Naive thymus-derived CD8-positive, alpha-beta T cell (primary cell): ENCODE results near the gene AFF3. TPM values are rescaled to one million over a fixed set of nuclear protein-coding genes. Genes with fewer than 3 reads are reported as not detected.

Experiments used
- ATAC-seq, 2 donors: fragments of 150-1000 bp; cut with Tn5 transposase in 1 of 2; sonication (Bioruptor Pico), chemical (Tn5 transposase) in 1 of 2; 1 replicate in 1 of 2; 2 replicates in 1 of 2; pipeline ENCODE4 v1.10.0; 2021; ENCODE audit warnings: mild to moderate bottlenecking in 2 of 2, moderate library complexity in 2 of 2
- POLR2A ChIA-PET: fragments of 350-600 bp; sonication (Branson Sonifier 250); formaldehyde crosslinking; loops from one replicate; lab custom pipeline; 2021; ENCODE audit warnings: antibody characterized with exemption; lab: Charles Lee
- DNase-seq, 10 donors: peaks; one replicate each; pipeline versions ENCODE4 v3.0.0 to v3.0.0-alpha.2; 2020 to 2022
- H3K27ac Mint-ChIP-seq, 10 donors: one replicate each; pipeline ENCODE4 v1.8.0; 2020 to 2022; ENCODE audit warnings: mild to moderate bottlenecking in 10 of 10, mixed read lengths in 10 of 10, moderate library complexity in 4 of 10, inconsistent platforms in 1 of 10
- H3K27me3 Mint-ChIP-seq, 5 donors: one replicate each; pipeline ENCODE4 v1.8.0; 2021 to 2022; ENCODE audit warnings: mixed read lengths in 5 of 5
- H3K36me3 Mint-ChIP-seq, 3 donors: one replicate each; pipeline ENCODE4 v1.8.0; 2020 to 2022; ENCODE audit warnings: mixed read lengths in 3 of 3, mild to moderate bottlenecking in 2 of 3, inconsistent platforms in 1 of 3
- H3K4me1 Mint-ChIP-seq, 4 donors: one replicate each; pipeline ENCODE4 v1.8.0; 2021 to 2022; ENCODE audit warnings: mixed read lengths in 4 of 4
- H3K4me3 Mint-ChIP-seq, 10 donors: one replicate each; pipeline ENCODE4 v1.8.0; 2020 to 2022; ENCODE audit warnings: mild to moderate bottlenecking in 10 of 10, mixed read lengths in 10 of 10, moderate library complexity in 6 of 10, inconsistent platforms in 1 of 10
- H3K9me3 Mint-ChIP-seq, 9 donors: one replicate each; pipeline ENCODE4 v1.8.0; 2020 to 2022; ENCODE audit warnings: mixed read lengths in 9 of 9, mild to moderate bottlenecking in 3 of 9, inconsistent platforms in 1 of 9, moderate library complexity in 1 of 9
- polyA plus RNA-seq, 3 donors: library from polyadenylated mRNA; unstranded; fragments of 300-500 nt; fragmentation: Illumina TruSeq; gene quantifications; one replicate each; pipeline ENCODE4 v1.2.3, GENCODE V29; 2021
- total RNA-seq, 8 experiments: library from RNA in 2 of 8; stranded (reverse) in 2 of 8; gene quantifications; one replicate each; pipeline ENCODE4 v1.2.3 and lab custom pipeline; 2021 to 2026

AFF3 gene
- total and polyA plus RNA-seq, 5 experiments from 2014 or later, result 0.50 to 11.9 (median 2.8) TPM

GRCh38 chr2:99561804-99562203 lies 580.6 kb downstream of the AFF3 start:
- no peaks in the 10 kb centered on the region for H3K9me3 Mint-ChIP-seq
- H3K27ac Mint-ChIP-seq, result no peak overlapping the region
- POLR2A ChIA-PET, result no interaction called here
- peaks cover 1 to 6% (median 4%) of the 10 kb centered on the region in 4 donors for H3K4me1 Mint-ChIP-seq
- DNase-seq, result no peak
- peaks cover 0 to 3% (median 0%) of the 10 kb centered on the region in 5 donors for H3K27me3 Mint-ChIP-seq
- H3K36me3 Mint-ChIP-seq, result no peaks in the 10 kb centered on the region
- no peak for ATAC-seq
- H3K4me3 Mint-ChIP-seq, result no peak overlapping the region

- peak overlapping the region in 2 of 10 donors; percentile 36 to 43 for H3K27ac Mint-ChIP-seq
- POLR2A ChIA-PET, result no interaction called here
- peaks cover 1 to 6% (median 4%) of the 10 kb centered on the region in 4 donors for H3K4me1 Mint-ChIP-seq
Observed at GRCh38 chr2:99559075-99559662, 583.2 kb downstream of the AFF3 start.

DNA sequence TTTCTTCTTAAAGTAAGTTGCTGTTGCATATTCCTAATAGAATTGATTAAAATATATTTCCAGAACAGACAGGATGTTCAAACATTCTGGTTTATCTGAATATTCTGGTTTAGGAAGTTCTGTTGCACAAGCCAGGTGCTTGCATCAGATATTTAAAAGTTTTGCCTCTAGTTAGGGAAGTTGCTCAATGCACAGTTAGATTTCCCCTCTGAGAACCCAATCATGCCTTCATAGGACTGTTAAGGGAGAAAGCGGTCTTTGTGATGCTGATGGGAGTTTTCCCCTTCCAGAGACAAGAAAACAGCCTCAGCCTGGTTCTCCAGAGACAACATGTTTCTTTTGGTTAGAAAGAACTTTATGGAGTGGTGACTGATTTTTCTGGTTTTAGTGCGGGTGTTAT lies 587.0 kb downstream of the AFF3 start:
- peaks cover 1 to 6% (median 4%) of the 10 kb centered on the region in 4 donors for H3K4me1 Mint-ChIP-seq
- no peak for DNase-seq
- no peak for ATAC-seq
- peaks cover 0 to 3% (median 0%) of the 10 kb centered on the region in 5 donors for H3K27me3 Mint-ChIP-seq
- POLR2A ChIA-PET, result no interaction called here
- H3K36me3 Mint-ChIP-seq, result no peaks in the 10 kb centered on the region
- H3K4me3 Mint-ChIP-seq, result no peak overlapping the region
- no peak overlapping the region for H3K27ac Mint-ChIP-seq
- no peaks in the 10 kb centered on the region for H3K9me3 Mint-ChIP-seq

More at GRCh38 chr2:99559075-99559662, 583.2 kb downstream of the AFF3 start:
- Mint-ChIP-seq H3K4me3 (peak overlapping the region in 4 of 10 donors; percentile 20 to 58 (median 46)), H3K27me3 (peaks cover 0 to 3% (median 0%) of the 10 kb centered on the region in 5 donors), H3K36me3 (no peaks in the 10 kb centered on the region), H3K9me3 (no peaks in the 10 kb centered on the region)
- peak; percentile 93 to 97 for ATAC-seq
- DNase-seq, result peak; percentile 59 to 87 (median 74)

DNA sequence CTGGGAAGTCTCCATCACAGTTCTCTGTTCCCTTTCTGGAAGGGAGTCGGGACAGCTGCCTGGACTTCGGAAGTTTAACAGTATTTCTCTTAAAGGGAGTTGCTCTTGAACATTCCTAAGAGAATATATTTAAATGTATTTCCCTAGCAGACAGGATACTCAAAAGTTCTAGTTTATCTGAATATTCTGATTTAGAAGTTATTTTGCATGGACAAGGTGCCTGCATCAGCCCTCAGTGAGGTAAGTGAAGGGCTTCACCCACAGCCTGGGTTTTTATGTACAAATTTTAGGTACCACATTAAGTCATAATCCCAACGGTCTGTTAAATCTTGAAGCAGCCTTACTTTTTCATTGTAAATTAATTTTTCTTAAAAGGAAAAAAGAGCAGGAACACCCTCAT lies 587.5 kb downstream of the AFF3 start:
- POLR2A ChIA-PET, result no interaction called here

GRCh38 chr2:99554238-99554637 lies 588.2 kb downstream of the AFF3 start:
- POLR2A ChIA-PET, result no interaction called here
- no peak overlapping the region for H3K4me3 Mint-ChIP-seq
- ATAC-seq, result no peak
- H3K4me1 Mint-ChIP-seq, result peaks cover 1 to 4% (median 3%) of the 10 kb centered on the region in 4 donors
- H3K9me3 Mint-ChIP-seq, result no peaks in the 10 kb centered on the region
- H3K27me3 Mint-ChIP-seq, result peaks cover 0 to 3% (median 0%) of the 10 kb centered on the region in 5 donors
- no peaks in the 10 kb centered on the region for H3K36me3 Mint-ChIP-seq
- peak overlapping the region in 2 of 10 donors; percentile 19 to 21 for H3K27ac Mint-ChIP-seq
- no peak for DNase-seq

More for the DNA sequence above, 587.5 kb downstream of the AFF3 start:
- ATAC-seq, result no peak
- Mint-ChIP-seq H3K27me3 (peaks cover 0 to 3% (median 0%) of the 10 kb centered on the region in 5 donors), H3K4me3 (no peak overlapping the region), H3K4me1 (peaks cover 1 to 6% (median 4%) of the 10 kb centered on the region in 4 donors), H3K36me3 (no peaks in the 10 kb centered on the region), H3K9me3 (no peaks in the 10 kb centered on the region), H3K27ac (no peak overlapping the region)
- DNase-seq, result no peak

DNA sequence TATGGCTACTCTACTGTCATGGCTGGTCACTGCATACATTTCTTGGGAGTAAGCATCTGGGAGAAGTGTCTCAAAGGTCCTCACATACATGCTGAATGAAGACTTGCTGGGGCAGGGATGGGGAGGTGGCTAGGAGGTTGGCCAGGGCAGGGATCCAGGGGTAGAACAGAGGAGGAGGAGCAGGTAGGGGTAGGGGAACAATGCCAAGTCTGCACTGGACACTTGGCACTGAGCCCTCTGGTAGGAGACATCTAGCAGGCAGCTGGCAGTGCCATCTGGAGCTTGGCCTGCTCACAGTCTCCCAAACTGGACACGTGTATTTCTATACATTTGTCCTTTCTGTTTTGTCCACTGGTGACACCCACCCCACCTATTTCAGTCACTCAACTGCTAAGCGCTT lies 589.9 kb downstream of the AFF3 start:
- Mint-ChIP-seq H3K4me3 (no peak overlapping the region), H3K36me3 (no peaks in the 10 kb centered on the region), H3K27me3 (peaks cover 0 to 2% (median 0%) of the 10 kb centered on the region in 5 donors), H3K9me3 (no peaks in the 10 kb centered on the region), H3K27ac (no peak overlapping the region), H3K4me1 (peaks cover 0 to 2% (median 0%) of the 10 kb centered on the region in 4 donors)
- POLR2A ChIA-PET, result no interaction called here
- ATAC-seq (no peak), DNase-seq (no peak)

- Mint-ChIP-seq H3K27me3 (no peaks in the 10 kb centered on the region), H3K36me3 (no peaks in the 10 kb centered on the region), H3K9me3 (no peaks in the 10 kb centered on the region), H3K4me3 (no peak overlapping the region), H3K27ac (no peak overlapping the region), H3K4me1 (no peaks in the 10 kb centered on the region)
- DNase-seq, result no peak
- POLR2A ChIA-PET, result no interaction called here
- ATAC-seq, result no peak
Observed at GRCh38 chr2:99550368-99550767, 592.0 kb downstream of the AFF3 start.

- Mint-ChIP-seq H3K27me3 (peaks cover 2 to 19% (median 5%) of the 10 kb centered on the region in 5 donors), H3K4me3 (no peak overlapping the region), H3K9me3 (no peaks in the 10 kb centered on the region), H3K27ac (no peak overlapping the region), H3K4me1 (no peaks in the 10 kb centered on the region), H3K36me3 (peaks cover 0 to 4% (median 0%) of the 10 kb centered on the region in 3 donors)
- DNase-seq (no peak), ATAC-seq (no peak)
- POLR2A ChIA-PET, result no interaction called here
Observed at GRCh38 chr2:99545604-99546003, 596.8 kb downstream of the AFF3 start.

GRCh38 chr2:99545066-99545465 lies 597.3 kb downstream of the AFF3 start:
- H3K27ac Mint-ChIP-seq, result no peak overlapping the region
- H3K36me3 Mint-ChIP-seq, result peaks cover 0 to 4% (median 0%) of the 10 kb centered on the region in 3 donors
- no peak overlapping the region for H3K4me3 Mint-ChIP-seq
- no peaks in the 10 kb centered on the region for H3K9me3 Mint-ChIP-seq
- H3K27me3 Mint-ChIP-seq, result peaks cover 2 to 19% (median 5%) of the 10 kb centered on the region in 5 donors
- no peak for ATAC-seq
- POLR2A ChIA-PET, result no interaction called here
- DNase-seq, result no peak
- H3K4me1 Mint-ChIP-seq, result no peaks in the 10 kb centered on the region

DNA sequence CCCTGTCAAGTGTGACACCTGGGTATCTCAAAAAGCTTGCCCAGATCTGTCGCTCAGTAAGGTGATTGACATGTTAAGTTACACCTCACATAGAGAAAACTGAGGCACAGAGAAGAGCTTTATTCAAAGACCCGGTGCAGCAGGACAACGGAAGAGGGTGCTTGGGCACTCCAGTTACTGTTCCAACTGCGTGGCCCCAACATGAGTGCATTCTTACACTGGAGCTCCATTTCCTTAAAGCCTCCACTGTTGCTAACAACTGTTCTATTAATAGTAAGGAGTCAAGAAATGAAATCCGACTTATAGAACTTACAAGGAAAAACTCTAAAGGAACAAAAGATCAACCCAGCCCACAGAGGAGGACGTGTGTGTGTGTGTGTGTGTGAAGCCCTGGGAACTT lies 597.8 kb downstream of the AFF3 start:
- DNase-seq (no peak), ATAC-seq (no peak)
- peaks cover 2 to 19% (median 5%) of the 10 kb centered on the region in 5 donors for H3K27me3 Mint-ChIP-seq
- no peaks in the 10 kb centered on the region for H3K9me3 Mint-ChIP-seq
- no peaks in the 10 kb centered on the region for H3K4me1 Mint-ChIP-seq
- POLR2A ChIA-PET, result no interaction called here
- peaks cover 0 to 4% (median 0%) of the 10 kb centered on the region in 3 donors for H3K36me3 Mint-ChIP-seq
- no peak overlapping the region for H3K27ac Mint-ChIP-seq
- no peak overlapping the region for H3K4me3 Mint-ChIP-seq

- H3K4me1 Mint-ChIP-seq, result no peaks in the 10 kb centered on the region
- POLR2A ChIA-PET, result no interaction called here
- no peak overlapping the region for H3K27ac Mint-ChIP-seq
- peaks cover 4 to 26% (median 10%) of the 10 kb centered on the region in 5 donors for H3K27me3 Mint-ChIP-seq
- H3K4me3 Mint-ChIP-seq, result no peak overlapping the region
- no peaks in the 10 kb centered on the region for H3K9me3 Mint-ChIP-seq
- ATAC-seq (no peak), DNase-seq (no peak)
- H3K36me3 Mint-ChIP-seq, result peaks cover 0 to 4% (median 0%) of the 10 kb centered on the region in 3 donors
Observed at GRCh38 chr2:99543247-99543646, 599.1 kb downstream of the AFF3 start.

DNA sequence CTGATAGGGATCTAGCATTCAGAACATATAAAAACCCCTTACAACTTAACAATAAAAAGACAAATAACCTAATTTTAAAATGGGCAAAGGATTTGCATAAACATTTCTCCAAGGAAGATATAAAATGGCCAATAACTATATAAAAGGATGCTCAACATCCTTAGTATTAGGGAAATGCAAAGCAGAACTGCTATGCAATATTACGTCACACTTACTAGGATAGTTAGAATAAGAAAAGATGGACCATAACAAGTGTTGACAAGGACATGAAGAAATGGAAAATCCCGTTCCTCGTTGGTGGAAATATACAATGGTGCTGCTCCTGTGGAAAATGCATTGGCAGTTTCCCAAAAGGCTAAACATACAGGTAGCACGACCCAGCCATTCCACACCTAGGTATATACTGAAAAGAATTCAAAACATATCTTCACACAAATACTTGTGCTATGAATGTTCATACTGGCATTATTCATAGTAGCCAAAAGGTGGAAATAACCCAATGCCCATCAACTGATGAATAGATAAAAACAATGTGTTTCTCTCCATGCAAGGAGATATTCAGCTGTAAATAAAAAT lies 604.4 kb downstream of the AFF3 start:
- ATAC-seq, result no peak
- H3K4me3 Mint-ChIP-seq, result no peak overlapping the region
- H3K9me3 Mint-ChIP-seq, result peaks cover 0 to 19% (median 10%) of the 10 kb centered on the region in 9 donors
- POLR2A ChIA-PET, result no interaction called here
- DNase-seq, result no peak
- no peaks in the 10 kb centered on the region for H3K4me1 Mint-ChIP-seq
- peaks cover 0 to 12% (median 1%) of the 10 kb centered on the region in 3 donors for H3K36me3 Mint-ChIP-seq
- peaks cover 9 to 20% (median 10%) of the 10 kb centered on the region in 5 donors for H3K27me3 Mint-ChIP-seq
- peak overlapping the region in 1 of 10 donors; percentile 60 for H3K27ac Mint-ChIP-seq

GRCh38 chr2:99524056-99524455 lies 618.3 kb downstream of the AFF3 start:
- H3K27me3 Mint-ChIP-seq, result peaks cover 1 to 16% (median 8%) of the 10 kb centered on the region in 5 donors
- no peak for ATAC-seq
- H3K9me3 Mint-ChIP-seq, result no peaks in the 10 kb centered on the region
- POLR2A ChIA-PET, result no interaction called here
- no peak overlapping the region for H3K4me3 Mint-ChIP-seq
- DNase-seq, result no peak
- no peak overlapping the region for H3K27ac Mint-ChIP-seq
- H3K36me3 Mint-ChIP-seq, result no peaks in the 10 kb centered on the region
- H3K4me1 Mint-ChIP-seq, result no peaks in the 10 kb centered on the region
